ENCODE data around the gene SH3BP5L.

DNA sequence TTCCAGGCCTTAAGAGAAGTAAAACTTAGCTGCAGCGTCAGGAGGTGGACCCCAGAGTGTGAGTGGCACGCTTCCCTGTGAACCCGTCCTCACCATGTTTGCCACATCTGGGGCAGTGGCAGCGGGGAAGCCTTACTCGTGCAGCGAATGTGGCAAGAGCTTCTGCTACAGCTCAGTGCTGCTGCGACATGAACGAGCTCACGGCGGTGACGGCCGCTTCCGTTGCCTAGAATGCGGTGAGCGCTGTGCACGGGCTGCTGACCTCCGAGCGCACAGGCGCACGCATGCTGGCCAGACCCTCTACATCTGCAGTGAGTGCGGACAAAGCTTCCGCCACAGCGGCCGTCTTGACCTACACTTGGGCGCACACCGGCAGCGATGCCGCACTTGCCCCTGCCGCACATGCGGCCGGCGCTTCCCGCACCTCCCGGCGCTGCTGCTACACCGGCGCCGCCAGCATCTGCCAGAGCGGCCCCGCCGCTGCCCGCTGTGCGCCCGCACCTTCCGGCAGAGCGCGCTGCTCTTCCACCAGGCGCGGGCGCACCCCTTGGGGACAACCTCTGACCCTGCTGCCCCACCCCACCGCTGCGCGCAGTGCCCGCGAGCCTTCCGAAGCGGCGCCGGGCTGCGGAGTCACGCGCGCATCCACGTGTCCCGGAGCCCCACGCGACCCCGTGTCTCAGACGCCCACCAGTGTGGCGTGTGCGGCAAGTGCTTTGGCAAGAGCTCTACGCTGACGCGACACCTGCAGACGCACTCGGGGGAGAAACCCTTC lies 21.7 kb upstream of the SH3BP5L start:
- TF ChIP-seq CREB1 (IDR thresholded peaks at IDR 0.05; ENCODE audit: low read depth) (no peak), YY1 (IDR thresholded peaks at IDR 0.05; ENCODE audit: low read depth, low read length) (no peak)
